K562 (cell line): Measurements from ENCODE around the gene GARRE1. TPM values are rescaled to one million over a fixed set of nuclear protein-coding genes. Genes with fewer than 3 reads are reported as not detected.

Experiments used
- ARID1B ChIP-seq: fragments of 450-650 bp; IDR thresholded peaks from 2 replicates; pipeline ENCODE4 v1.6.1; 2016; ENCODE audit warnings: antibody characterized with exemption, mild to moderate bottlenecking, inconsistent platforms
- HMGN3 ChIP-seq: IDR thresholded peaks from 2 replicates; pipeline ENCODE4 v1.6.1; 2011; ENCODE audit warnings: borderline replicate concordance, low read depth, mild to moderate bottlenecking, mixed read lengths, low read length; ENCODE audit not compliant: insufficient read length; ENCODE audit errors: extremely low read depth
- HOXB6 ChIP-seq: fragments of 250-450 bp; sonication (Bioruptor Pico); IDR thresholded peaks from 2 replicates; pipeline ENCODE4 v1.5.1; 2022; ENCODE audit warnings: mild to moderate bottlenecking, borderline replicate concordance
- PTTG1 ChIP-seq: fragments of 450-650 bp; IDR thresholded peaks from 2 replicates; pipeline ENCODE4 v1.6.1; 2016; ENCODE audit warnings: low read depth, mild to moderate bottlenecking, missing genetic modification characterization, missing compliant biosample characterization
- SNAPC5 ChIP-seq: fragments of 250-450 bp; sonication (Bioruptor Pico); IDR thresholded peaks from 2 replicates; pipeline ENCODE4 v1.8.0; 2021; ENCODE audit warnings: moderate library complexity, mild to moderate bottlenecking, inconsistent platforms
- ZBTB40 ChIP-seq, 2 experiments: fragments of 450-650 bp in 1 of 2; sonication (generic) in 1 of 2; formaldehyde crosslinking in 1 of 2; IDR thresholded peaks; 2 replicates each; pipeline versions ENCODE4 v1.7.1 to v1.9.0; 2016 to 2022; ENCODE audit warnings: inconsistent platforms in 1 of 2, mild to moderate bottlenecking in 1 of 2, missing genetic modification reagents in 1 of 2
- polyA plus RNA-seq, 8 experiments: library from polyadenylated mRNA; depleted of rRNA in 4 of 8; stranded (reverse) in 5 of 8; unstranded in 3 of 8; fragments of >200 nt; fragmentation: Nextera tagmentation in 2 of 8; fragmentation: Illumina TruSeq in 1 of 8; extraction: Ambion mirVana in 2 of 8; extraction: Trizol in 1 of 8; gene quantifications; 2 replicates each; pipeline versions ENCODE4 v1.2.1 to v1.2.3, GENCODE V29; 2011 to 2014; ENCODE audit warnings: inconsistent platforms in 1 of 8, missing spikeins in 1 of 8
- total RNA-seq, 7 experiments: library from RNA; depleted of rRNA in 6 of 7; stranded (reverse); fragments of >200 nt in 6 of 7; fragmentation: Illumina TruSeq in 2 of 7; extraction: Trizol in 2 of 7; gene quantifications; 2 replicates each; pipeline versions ENCODE4 v1.2.1 to v1.2.3, GENCODE V29; 2011 to 2021; ENCODE audit warnings: low replicate concordance in 1 of 7
- TF ChIP-seq, protein P1 (sequence below): fragments of 450-650 bp; IDR thresholded peaks from one replicate; pipeline ENCODE4 v1.6.1; 2018; ENCODE audit warnings: mild to moderate bottlenecking, moderate library complexity; ENCODE audit not compliant: partially characterized antibody
- TF ChIP-seq, protein P2 (sequence below), 3 experiments: IDR thresholded peaks in 2 of 3; conservative IDR thresholded peaks in 1 of 3; 2 replicates each; pipeline ENCODE4 v1.5.1; 2011 to 2012; ENCODE audit warnings: low read length in 3 of 3, mild to moderate bottlenecking in 3 of 3, control low read depth in 2 of 3, improper control_type of control experiment in 1 of 3, inconsistent platforms in 1 of 3, low read depth in 1 of 3, mixed read lengths in 1 of 3, moderate library complexity in 1 of 3; ENCODE audit not compliant: insufficient read depth in 2 of 3

Gene GARRE1
- total and polyA plus RNA-seq, 9 of the 15 experiments (the other 6 are each of a cell fraction or from before 2014, with no cell fraction given), result 1.6 to 12.8 (median 7.5) TPM

DNA sequence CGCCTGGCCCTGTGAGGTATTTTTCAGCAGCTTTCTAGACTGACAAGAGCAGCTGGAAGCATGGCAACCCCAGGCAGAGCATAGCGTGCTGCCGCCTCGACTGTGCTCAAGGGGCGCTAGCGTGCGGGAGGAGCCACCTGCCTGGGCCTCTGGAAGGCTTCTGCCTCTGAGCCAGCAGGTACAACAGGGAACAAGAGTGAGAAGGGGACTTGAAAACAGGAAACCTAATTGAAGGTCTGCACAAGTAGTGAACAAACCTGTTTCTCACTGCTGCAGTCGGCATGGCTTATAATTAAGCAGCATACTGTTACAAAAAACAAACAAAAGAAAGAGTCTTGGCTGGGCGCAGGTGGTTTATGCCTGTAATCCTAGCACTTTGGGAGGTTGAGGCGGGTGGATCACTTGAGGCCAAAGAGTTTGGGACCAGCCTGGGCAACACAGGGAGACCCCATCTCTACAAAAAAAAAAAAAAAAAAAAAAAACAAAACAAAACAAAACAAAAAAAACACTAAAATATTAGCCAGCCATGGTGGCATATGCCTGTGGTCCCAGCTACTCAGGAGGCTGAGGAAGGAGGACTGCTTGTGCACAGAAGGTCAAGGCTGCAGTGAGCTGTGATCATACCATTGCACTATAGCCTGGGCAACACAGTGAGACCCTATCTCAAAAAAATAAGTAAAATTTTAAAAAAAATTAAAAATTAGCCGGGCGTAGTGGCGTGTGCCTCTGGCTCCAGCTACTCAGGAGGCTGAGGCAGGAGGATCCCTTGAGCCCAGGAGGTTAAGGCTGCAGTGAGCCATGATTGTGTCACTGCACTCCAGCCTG lies 12.6 kb upstream of the GARRE1 start (continued):
- TF ChIP-seq ZBTB40 (IDR thresholded peaks at IDR 0.05) (no peak), ZBTB40 (CRISPR knock-in tag; IDR thresholded peaks at IDR 0.05) (no peak), PTTG1 (tag) (no peak), HMGN3 (no peak), ARID1B (no peak), SNAPC5 (CRISPR knock-in tag) (no peak), HOXB6 (CRISPR knock-in tag) (no peak)
- TF ChIP-seq, protein P1, sequence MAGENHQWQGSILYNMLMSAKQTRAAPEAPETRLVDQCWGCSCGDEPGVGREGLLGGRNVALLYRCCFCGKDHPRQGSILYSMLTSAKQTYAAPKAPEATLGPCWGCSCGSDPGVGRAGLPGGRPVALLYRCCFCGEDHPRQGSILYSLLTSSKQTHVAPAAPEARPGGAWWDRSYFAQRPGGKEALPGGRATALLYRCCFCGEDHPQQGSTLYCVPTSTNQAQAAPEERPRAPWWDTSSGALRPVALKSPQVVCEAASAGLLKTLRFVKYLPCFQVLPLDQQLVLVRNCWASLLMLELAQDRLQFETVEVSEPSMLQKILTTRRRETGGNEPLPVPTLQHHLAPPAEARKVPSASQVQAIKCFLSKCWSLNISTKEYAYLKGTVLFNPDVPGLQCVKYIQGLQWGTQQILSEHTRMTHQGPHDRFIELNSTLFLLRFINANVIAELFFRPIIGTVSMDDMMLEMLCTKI, result no peak
- TF ChIP-seq, protein P2, sequence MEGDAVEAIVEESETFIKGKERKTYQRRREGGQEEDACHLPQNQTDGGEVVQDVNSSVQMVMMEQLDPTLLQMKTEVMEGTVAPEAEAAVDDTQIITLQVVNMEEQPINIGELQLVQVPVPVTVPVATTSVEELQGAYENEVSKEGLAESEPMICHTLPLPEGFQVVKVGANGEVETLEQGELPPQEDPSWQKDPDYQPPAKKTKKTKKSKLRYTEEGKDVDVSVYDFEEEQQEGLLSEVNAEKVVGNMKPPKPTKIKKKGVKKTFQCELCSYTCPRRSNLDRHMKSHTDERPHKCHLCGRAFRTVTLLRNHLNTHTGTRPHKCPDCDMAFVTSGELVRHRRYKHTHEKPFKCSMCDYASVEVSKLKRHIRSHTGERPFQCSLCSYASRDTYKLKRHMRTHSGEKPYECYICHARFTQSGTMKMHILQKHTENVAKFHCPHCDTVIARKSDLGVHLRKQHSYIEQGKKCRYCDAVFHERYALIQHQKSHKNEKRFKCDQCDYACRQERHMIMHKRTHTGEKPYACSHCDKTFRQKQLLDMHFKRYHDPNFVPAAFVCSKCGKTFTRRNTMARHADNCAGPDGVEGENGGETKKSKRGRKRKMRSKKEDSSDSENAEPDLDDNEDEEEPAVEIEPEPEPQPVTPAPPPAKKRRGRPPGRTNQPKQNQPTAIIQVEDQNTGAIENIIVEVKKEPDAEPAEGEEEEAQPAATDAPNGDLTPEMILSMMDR (IDR thresholded peaks at IDR 0.05 in 2 of 3, conservative IDR thresholded peaks at IDR 0.05 in 1 of 3; ENCODE audit: insufficient read depth in 2 of 3, low read depth in 1 of 3, low read length in 3 of 3), result peak; percentile 66 to 82 (median 74)
